GM18870 (cell line): ENCODE data around the gene TNRC6C.

ENCODE experiments used
- ATAC-seq: cut with Tn5 transposase; IDR thresholded peaks from one replicate; pipeline ENCODE4 v1.9.1; 2021; ENCODE audit warnings: moderate library complexity; ENCODE audit not compliant: unreplicated experiment

The TNRC6C gene

DNA sequence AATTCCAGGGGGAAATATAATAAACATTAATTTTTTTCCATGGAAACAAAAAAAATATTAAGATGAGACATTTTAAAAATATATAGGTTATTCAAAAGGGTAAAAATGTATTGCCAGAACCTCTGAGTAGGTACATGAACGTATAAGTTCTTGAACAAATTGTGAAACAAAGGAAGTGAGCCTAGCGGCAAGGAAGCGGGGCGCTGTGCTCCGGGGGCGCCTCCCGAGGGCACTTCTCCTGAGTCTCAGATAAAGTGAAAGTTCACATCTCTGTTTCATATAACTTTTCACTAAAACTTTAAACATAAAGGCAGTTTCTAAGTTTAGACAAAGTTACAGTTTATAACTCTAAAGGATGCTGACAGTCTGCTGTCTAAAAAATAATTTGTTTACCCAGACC is 52.3 kb downstream of the TNRC6C start:
- no peak for ATAC-seq

DNA sequence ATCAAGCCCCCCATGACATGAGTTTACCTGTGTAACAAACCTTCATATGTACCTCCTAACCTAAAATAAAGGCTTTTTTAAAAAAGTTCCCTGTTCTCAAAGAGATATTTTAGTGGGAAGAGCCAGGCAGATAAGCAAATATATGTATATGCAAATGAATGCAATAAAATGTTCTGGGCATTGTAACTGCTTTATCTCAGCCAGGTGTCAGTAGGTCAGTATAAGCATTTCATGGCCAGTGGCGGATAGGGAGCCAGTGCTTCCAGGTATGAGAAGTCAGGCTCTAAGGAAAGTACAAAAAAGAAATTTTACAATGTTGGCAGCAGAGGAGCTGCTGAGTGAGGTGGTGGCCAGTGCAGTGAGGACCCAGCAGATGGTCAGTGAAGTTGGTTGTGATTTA is 53.9 kb downstream of the TNRC6C start:
- ATAC-seq: no peak

DNA sequence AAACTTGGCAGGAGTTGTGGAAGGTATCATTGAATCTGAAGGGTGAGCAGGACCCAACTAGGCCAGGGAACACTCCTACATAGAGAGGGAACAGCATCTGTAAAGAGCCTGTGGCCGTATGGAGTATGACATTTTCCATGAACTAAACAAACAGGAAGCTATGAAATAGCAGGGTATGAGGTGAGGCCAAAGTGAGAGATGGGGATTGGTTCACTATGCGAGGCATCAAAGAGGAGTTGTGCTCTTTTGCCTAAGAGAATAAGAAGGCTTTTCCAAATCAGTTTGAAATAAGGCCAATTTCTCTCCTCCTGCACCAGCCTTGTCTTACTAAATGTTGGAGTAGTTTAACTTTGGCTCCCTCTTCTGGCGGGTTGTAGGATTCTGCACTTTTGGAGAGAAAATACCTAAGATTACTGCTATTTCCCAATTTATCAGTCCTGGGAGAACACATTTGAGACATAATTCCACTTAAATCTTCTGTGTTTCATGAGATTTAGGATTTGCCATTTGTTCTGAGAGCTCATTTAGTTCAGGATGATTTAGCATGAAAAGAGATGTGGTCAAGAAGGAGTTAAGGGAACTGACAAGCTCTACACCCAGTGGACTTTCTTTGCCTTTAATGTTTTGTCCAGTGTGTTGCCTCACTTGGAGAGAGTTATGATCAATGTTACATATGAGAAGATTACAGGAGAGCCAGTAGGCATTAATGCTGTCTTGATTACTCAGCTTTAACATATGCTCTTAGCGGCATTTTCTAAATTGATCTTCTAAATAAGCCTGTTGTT is 55.4 kb downstream of the TNRC6C start:
- no peak for ATAC-seq

DNA sequence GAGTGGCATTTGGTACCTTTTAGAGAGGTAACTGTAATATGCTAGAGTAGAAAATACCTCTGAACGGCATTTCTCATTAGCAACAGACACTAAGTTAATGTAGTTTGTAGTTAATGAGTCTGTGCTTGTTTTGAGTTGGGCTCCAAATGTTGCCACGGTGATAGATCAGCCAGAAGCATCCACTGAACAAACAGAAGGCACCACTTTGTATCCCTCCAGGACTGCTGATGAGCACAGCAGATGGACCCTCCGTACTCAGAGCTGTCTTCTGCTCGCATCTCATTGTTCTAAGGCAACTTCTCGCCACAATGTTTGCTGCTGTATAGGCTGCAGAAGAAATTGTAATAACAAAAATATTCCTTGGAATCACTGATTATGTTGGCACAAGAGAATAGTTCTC is 56.1 kb downstream of the TNRC6C start:
- no peak for ATAC-seq

DNA sequence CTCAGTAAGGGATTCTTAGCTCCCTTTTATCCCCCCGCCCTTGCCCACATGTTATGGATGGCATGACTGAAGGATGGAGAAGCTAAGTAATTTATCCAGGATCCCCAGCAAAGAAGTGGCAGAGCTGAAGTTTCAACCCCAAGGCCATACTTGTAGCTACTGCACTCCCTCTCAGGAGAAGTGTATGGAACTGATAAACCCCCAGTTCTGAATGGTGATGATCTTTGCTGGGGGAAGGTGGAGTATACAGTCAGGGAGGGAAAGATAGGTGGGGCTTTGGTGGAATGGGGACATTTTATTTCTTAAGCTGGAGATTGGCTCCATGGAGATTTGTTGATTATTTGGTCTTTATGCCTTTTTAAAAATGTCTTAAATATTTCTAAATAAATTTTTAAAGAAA is 58.3 kb downstream of the TNRC6C start:
- ATAC-seq: no peak

DNA sequence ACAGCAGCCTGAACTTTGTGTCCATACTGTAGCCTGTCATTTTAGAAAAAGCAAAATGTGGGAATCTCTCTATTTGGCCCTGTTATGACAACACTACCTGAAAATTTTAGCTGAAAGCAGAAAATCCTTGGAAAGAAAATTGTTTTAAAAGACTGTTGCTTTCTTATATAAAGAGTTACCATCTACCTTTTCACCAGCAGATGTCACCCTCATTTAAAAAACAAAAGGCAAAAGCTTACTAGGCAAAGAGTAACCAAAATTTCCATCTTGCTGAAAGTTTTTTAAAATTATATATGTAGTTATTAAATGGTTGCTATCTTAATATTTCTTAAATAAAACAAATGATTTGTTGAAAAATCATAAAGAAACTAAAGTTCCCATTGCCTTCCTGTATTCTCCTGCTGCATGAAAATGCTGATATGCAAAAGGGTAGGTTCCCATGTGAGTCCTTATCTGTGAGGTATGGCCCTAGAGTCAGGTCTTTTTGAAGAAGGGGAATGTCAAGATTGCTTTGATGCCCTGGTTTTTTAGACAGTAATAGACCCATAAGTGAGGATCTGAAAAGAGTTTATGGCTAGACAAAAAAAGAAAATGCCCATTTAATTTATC is 61.0 kb downstream of the TNRC6C start:
- ATAC-seq: no peak

DNA sequence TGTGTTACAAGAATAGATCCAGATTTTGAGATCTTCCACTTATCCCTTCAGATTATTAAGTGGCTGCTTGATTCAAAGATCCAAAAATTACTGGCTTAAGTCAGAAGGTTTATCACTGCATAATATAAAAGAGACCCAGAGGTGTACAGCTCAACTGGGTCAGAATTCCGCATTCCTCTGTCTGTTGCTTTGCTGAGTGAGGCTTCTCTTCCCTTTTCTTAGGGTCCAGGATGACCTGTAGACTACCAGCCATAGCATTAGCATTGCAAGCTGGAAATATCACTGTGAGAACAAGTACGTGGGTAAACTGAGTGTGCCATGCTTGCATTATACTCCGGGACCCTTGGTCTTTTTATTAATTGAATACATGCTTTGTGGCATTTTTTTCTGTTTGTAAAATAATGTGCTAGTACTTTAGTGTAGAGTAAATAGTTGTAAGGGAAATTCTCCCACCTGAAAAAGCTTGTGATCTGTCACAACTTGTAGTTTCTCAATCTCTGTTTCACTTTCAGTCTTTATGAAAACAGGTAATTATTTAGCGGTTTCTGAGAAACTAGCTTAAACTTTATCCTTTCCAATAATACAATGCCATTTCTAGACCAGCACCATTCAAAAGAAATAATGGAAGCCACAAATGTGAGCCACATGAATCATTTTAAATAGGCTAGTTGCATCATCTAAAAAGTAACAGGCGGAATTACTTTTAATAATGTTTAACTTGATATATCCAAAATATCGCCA is 61.6 kb downstream of the TNRC6C start:
- ATAC-seq: no peak

DNA sequence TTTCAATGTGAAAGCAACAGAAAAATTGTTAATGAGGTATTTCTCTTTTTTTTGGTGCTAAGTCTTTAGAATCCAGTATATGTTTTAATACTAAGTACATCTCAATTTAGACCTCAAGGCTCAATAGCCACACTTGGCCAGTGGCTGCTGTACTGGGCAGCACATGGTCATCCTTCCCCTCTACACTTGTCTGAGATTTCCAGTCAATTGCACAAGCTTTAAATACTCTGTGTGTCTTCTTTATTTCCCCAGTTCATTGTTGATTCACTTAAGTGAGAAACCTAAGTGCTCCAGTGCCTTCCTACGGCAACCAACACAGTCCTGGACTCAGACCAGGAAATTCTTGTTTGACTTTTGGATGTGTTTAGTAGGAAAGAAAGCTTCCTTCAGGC is 62.2 kb downstream of the TNRC6C start:
- ATAC-seq: no peak

DNA sequence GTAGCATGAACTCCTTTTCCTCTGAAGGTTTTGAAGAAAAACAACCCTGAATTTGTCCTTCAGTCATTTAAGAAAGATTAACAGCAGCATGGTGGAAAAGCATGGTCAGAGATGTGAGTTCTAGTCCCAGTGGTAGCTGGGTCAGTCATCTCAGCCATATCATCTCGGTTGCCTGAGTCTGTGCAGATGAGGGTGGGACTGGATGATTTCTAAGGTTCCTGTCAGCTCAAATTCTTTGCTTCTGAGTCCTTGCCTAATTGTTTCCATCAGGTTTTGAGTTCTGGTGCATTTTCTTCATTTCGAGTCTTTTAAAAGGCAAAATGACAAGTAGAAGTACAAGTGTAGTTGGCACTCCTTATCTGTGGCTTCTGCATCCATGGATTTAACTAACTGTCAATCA is 63.9 kb downstream of the TNRC6C start:
- no peak for ATAC-seq

DNA sequence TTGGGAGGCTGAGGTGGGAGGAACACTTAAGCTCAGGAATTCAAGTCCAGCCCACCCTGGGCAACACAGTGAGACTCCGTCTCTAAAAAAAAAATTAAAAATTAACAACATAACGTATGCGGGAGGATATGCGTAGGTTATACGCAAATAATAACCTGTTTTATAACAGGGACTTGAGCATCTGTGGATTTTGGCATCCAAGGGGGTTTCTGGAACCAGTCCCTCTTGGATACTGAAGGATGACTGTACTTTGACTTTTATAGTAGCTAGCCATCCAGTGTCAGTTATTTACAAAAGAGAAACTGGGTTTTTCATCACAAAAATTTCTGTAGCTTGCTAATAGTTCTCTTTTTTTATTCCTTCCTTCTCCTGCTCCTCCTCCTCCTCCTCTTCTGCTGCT is 64.5 kb downstream of the TNRC6C start:
- ATAC-seq: no peak

DNA sequence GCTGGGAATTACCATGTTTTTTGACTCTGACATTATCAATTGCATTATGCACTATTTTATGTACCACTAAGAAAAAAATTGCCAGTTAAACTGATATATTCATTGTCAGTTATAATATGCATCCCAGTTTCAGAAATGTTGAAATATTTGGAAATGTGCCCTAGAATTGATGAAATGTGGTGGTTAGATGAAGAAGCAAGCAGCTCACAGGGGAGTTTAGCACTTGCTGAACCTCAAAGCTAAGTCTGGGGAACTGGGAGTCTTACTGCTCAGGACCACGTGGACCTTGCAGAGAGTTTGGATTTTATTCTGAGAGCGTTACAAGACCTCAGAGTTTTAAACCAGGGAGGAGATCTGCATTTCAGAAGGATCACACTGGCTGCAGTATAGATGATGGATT is 67.9 kb downstream of the TNRC6C start:
- no peak for ATAC-seq

DNA sequence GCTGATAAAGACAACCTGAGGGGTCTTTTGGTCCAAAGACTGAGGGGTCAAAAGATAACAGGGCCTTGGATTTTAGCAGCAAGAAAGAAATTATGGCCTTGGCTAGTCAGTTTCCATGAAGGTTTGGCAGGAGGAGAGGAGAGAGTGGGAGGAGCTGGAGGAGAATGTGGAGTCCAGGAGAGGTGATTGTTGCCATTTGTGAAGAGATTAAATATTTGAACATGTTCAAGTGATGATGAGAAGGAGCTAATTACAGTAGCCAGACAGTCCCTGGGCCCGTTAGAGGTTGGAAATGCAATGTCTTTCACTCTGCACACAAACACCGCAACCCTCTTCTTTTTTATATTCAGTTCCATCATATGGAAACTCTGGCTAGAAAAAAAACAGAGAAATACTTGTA is 68.6 kb downstream of the TNRC6C start:
- no peak for ATAC-seq

DNA sequence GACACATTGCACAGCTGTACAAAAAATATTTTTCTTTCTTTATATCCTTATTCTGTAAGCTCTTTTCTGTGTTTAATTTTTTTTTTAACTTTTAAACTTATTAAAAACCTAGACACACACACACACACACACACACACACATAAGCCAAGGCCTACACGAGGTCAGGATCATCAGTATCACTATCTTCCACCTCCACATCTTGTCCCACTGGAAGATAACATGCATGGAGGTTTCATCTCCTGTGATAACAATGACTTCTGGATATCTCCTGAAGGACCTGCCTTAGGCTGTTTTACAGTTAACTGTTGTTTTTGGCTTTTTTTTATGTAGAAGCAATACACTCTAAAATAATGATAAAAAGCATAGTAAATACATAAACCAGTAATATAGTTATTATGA is 71.2 kb downstream of the TNRC6C start:
- no peak for ATAC-seq

DNA sequence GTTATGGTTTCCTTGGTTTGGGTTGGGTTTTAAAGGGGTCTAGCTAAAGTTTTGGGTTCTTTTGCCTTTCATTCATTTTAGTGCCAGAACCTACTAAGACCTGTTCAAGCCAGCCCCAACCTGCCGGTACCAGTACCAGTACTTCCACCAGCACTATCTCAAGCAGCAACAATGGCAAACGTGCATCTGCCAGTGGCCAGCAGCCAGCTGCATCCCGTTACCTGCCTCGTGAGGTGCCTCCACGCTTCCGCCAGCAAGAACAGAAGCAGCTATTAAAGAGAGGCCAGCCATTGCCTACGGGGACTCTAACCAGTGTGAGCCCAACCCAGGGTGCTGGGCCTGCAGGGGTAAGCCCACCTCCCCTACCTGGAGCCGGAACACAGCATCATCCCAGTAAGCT is 72.9 kb downstream of the TNRC6C start:
- ATAC-seq: no peak

DNA sequence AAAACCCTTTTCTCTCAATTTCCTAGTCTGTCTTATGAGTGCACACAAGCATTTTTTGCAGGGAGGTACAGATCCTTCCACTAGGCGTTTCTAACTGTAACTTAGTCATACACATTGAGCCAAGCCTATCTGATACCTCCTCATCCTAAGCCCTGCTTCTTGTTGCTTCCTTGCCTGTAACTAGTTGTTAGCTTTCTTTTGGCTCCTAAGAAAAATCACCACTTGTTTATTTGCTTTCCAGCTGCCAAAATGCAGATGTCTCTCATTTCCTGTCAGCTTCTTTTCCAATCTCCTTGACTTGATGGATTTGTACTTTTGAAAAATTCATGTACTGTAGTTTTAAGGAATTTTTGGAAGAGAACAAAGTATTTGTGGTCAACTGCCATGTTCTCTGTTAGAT is 73.7 kb downstream of the TNRC6C start:
- ATAC-seq: no peak

DNA sequence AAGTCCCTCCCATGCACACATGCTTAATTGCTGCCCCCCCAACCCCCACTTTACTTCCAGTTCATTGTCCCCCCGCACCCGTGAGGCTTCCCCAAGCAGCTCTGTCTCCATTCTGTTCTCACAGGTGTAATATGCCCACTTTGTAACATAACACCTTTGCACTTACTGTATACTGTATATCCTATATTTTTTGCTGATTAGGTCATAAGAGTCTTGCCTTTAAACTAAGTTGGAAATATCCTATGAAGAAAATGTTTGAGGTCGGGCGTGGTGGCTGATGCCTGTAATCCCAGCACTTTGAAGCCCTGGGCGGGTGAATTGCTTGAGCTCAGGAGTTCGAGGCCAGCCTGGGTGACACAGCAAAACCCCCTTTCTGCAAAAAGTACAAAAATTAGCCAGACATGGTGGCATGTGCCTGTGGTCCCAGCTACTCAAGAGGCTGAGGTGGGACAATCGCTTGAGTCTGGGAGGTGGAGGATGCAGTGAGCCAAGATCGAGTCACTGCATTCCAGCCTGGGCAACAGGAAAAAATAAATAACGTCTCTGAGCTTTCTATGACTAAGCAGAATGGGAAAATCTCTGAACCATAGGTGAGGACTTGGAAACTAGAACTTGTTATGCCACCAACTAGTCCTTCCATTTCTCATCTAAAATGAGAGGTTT is 76.1 kb downstream of the TNRC6C start:
- no peak for ATAC-seq

DNA sequence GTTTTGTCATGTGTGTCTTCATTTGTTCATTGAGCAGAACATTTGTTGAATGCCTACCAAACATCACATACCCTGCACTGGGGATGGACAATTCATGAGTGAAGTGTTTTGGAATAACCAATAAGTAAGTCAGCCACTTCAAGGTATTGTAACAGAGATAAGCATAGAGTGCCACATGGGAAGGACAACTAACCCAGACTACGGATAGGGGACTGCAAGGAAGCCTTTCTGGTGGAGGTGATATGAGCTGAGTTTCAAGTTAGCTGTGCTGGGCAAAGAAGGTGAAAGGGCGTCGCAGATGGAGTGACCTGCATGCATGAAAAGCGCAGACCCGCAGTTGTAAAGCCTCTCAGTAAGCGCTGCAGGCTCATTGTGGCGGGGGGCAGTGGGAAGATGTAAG is 78.8 kb downstream of the TNRC6C start:
- no peak for ATAC-seq

DNA sequence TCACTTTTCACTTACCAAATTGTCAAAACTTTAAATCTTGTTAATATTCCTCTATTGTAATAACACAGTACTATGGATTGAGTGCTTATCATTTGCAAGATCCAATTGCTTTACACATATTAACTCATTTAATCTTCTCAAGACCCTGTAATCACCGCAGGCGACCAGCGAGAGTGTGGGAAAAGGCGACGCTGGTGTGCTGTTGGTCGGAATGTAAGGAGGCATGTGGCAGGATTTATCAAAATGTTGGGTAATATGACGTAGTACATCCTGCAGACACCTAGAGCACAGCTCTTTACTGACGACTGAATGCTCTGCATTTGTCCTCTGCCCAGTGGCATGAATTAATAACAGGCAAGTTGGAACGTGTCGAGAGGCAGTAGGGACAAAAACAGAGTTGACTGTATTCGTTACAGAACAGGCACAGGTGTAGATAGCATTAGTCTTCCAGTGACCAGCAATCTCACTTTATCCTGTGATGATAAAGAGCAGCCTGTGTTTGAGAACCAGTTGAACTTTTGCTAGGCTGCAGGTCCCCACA is 80.3 kb downstream of the TNRC6C start:
- no peak for ATAC-seq

DNA sequence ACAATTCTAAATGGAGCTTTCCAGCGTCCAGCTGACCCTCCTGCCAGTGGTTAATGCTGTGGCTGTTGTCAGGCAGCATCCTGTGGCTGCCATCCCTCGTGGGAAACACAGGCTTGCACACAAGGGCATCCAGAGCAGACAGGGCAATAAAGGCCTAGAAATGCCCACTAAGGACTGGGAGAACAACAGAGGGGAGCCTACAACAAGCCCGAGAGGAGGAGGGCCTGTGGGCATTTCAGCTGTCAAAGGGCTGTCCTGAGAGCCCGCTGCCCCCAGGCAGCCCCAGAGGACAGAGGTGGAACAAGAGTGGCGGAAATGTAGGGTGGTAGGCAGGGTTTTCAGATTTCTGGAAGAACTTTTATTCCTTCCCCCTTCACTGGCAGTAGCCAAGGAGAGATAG is 81.1 kb downstream of the TNRC6C start:
- ATAC-seq: no peak

DNA sequence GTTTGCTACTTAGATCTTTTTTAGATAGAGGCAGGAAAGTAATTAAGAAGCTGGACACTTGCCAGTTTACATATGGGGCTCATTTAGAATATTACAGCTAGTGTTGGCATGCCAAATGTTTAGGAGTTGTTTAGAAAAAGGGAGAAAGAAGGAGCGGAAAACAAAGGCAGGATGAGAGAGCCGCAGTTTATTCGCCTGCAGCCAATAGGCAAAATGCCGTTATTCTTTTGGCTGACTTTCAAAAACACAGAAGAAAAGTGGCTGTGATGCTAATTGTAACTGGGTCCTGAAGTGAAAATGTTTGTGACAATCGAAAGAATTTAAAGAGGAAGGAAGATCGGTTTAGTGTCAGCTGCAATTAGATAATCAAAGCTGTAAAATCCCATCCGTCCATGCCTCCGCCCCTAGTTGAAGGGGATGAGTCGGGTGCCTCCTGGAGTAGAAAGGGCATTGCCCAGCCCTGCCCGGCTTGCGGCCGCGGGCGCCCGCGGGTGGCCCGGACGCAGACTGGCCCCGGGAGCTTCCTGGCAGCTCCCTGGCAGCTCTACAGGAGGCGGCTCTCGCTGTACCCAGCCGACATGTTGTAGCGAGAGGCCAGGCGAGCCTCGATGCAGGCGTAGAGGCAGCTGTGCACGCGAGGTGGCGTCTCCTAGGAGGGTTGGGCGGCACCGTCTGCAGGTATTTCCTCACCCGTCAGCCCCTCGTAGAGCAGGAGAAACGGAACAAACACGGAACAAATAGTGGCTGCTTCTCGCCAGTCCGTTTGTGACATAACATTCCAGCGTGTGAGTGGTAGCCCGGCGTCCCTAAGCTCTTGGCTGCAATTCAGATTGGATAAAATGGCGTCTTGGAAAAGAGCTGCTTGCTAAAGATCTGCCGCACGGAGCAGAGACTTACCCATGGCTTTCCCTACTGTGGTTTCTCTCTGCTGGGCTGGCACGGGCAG is 82.2 kb downstream of the TNRC6C start:
- ATAC-seq: no peak
